Temporal lobe (tissue), 1 donor: ENCODE data around the gene CAMSAP1. TPM values are rescaled to one million over a fixed set of nuclear protein-coding genes. Genes with fewer than 3 reads are reported as not detected.

Source experiments
- total RNA-seq: library from RNA; depleted of rRNA; stranded (reverse); fragments of >200 nt; gene quantifications from one replicate; pipeline ENCODE4 v1.2.3, GENCODE V29; 2014

CAMSAP1 gene
- total RNA-seq, 1 donor from 2014 or later, result 130 TPM

Other genes with a start within 250 kb of the CAMSAP1 start
- gene LCN9, start 244.2 kb downstream of the CAMSAP1 start, total RNA-seq, result not detected
- gene SOHLH1, start 208.1 kb downstream of the CAMSAP1 start, total RNA-seq, result not detected
- 3.9 TPM for gene KCNT1, start 205.4 kb downstream of the CAMSAP1 start, total RNA-seq
- gene UBAC1, start 53.8 kb upstream of the CAMSAP1 start, total RNA-seq, result 24.6 TPM
- gene NACC2, start 187.7 kb upstream of the CAMSAP1 start, total RNA-seq, result 3.9 TPM
- gene TMEM250, start 211.3 kb upstream of the CAMSAP1 start, total RNA-seq, result 16.5 TPM